OCI-M2 (cell line): ENCODE measurements around the gene TTC31.

Experiments
- DNase-seq: peaks from one replicate; lab custom pipeline; 2025; ENCODE audit not compliant: unreplicated experiment; lab: John Stamatoyannopoulos, UW

TTC31 gene

GRCh38 chr2:74524955-74525716, 42.3 kb downstream of the TTC31 start:
- no peak for DNase-seq

GRCh38 chr2:74525717-74526648, 43.1 kb downstream of the TTC31 start, which contains the start of gene DQX1:
Gene DQX1 (minus strand): TSS chr2:74526231. CDS start chr2:74525729, 502 bp downstream.
- no peak for DNase-seq

GRCh38 chr2:74526649-74527230, 43.9 kb downstream of the TTC31 start:
- no peak for DNase-seq

GRCh38 chr2:74527741-74528140, 44.9 kb downstream of the TTC31 start:
- DNase-seq: no peak

- no peak for DNase-seq
Measured at GRCh38 chr2:74528600-74529356, 45.9 kb downstream of the TTC31 start.

- DNase-seq: peak; percentile 62
Measured at GRCh38 chr2:74529357-74530238, 46.7 kb downstream of the TTC31 start, which contains the start of the genes AUP1 and HTRA2. Gene AUP1 (minus strand): TSS chr2:74529706. CDS start chr2:74529629, 77 bp downstream. Gene HTRA2 (plus strand): TSS chr2:74529933. CDS start chr2:74530007, 74 bp downstream.

GRCh38 chr2:74530239-74531187, 47.6 kb downstream of the TTC31 start:
- no peak for DNase-seq

- DNase-seq: no peak
Measured at GRCh38 chr2:74531666-74532065, 48.8 kb downstream of the TTC31 start.

- DNase-seq: no peak
Measured at GRCh38 chr2:74532222-74532621, 49.3 kb downstream of the TTC31 start.

GRCh38 chr2:74533464-74533863, 50.6 kb downstream of the TTC31 start:
- no peak for DNase-seq

- DNase-seq: no peak
Measured at GRCh38 chr2:74534411-74534810, 51.5 kb downstream of the TTC31 start.

- DNase-seq: no peak
Measured at GRCh38 chr2:74535440-74535965, 52.6 kb downstream of the TTC31 start.

- DNase-seq: no peak
Measured at GRCh38 chr2:74536166-74536950, 53.5 kb downstream of the TTC31 start.

GRCh38 chr2:74537140-74537539, 54.3 kb downstream of the TTC31 start:
- DNase-seq: no peak

GRCh38 chr2:74538881-74539339, 56.0 kb downstream of the TTC31 start:
- no peak for DNase-seq

GRCh38 chr2:74540291-74540690, 57.4 kb downstream of the TTC31 start:
- no peak for DNase-seq

- DNase-seq: no peak
Measured at GRCh38 chr2:74542978-74543377, 60.1 kb downstream of the TTC31 start.
